ENCODE results near the gene SSTR3. TPM values are rescaled to one million over a fixed set of nuclear protein-coding genes. Genes with fewer than 3 reads are reported as not detected.
"Not testable (repeated sequence)": the region's sequence is repeated elsewhere in the genome, so short reads cannot be mapped to it uniquely, and the experiment has no call there.

The SSTR3 gene
- 1 to 10 TPM in 1 of 3 donors, under 1 TPM in 2; 0.79 to 1.2 (median 0.83) TPM for polyA plus RNA-seq (ENCODE audit: insufficient read length in 3 of 3)

DNA sequence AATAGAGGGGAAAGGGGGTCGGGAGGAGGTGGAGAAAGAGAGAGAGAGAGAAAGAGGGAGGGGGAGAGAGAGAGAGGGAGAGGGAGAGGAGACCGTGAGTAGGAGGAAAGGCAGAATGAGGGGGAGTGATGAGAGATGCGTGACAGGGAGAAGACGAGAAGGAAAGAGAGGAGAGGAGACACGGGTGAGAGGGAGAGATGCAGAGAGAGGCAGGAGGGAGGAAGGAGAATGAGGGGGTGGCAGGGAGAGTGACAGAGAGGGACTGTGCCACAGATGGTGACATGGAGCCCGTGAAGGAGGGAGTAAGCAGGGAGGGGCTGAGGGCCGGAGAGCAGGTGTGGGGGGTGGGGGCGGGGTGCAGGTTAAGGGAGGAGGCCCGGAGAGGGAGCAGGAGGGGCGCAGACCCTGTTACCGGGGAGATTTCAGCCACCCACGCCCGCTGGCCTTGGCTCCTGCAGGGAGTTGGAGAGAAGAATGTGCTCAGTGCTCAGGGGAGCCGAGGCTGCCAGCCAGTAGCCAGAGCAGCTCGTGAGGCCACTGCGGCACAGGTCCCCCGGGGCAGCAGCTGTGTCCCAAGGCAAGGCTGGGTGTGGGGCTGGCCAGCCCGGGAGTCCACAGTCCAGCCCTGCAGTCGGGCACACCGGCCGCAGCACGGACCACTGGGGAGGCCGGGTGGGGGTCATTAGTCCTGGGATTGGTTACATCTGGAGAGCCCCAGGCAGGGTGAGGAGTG lies at the start of gene SSTR3:
Gene SSTR3, minus strand, starts transcription at position 304 of the 733 bp plus-strand sequence. CDS start 4,674 bp downstream, outside the sequence.
- DNase-seq (ENCODE audit: low read depth in 3 of 3, low spot score in 2 of 3) = no peak

GRCh38 chr22:37260901-37261336 lies 48.6 kb upstream of the SSTR3 start:
- peak in 2 of 3 donors; percentile 41 for DNase-seq (ENCODE audit: low read depth in 3 of 3, low spot score in 2 of 3)

DNA sequence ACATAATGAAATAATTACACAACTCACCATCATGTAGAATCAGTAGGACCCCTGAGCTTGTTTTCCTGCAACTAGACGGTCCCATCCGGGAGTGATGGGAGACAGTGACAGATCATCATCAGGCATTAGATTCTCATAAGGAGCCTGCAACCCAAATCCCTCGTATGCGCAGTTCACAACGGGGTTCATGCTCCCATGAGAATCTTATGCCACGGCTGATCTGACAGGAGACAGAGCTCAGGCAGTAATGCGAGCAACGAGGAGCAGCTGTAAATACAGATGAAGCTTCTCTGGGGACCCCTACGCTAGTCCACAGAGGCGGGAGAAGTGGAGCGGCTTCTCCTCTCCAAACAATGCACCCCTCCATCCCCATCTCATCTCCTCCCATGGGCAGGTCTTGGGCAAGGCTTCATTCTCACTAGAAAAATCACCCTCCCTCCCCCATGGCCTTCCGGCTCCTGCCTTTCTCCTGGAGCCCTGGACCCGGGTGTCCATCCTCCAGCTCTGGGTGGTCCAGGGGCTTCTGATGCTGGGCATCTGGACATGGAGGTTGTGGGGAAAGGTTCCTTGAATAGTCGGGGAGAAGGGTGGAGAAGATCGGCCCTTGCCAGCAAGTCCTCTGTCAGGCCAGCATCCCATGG lies 48.0 kb upstream of the SSTR3 start:
- no peak for DNase-seq (ENCODE audit: low read depth in 3 of 3, low spot score in 2 of 3)

DNA sequence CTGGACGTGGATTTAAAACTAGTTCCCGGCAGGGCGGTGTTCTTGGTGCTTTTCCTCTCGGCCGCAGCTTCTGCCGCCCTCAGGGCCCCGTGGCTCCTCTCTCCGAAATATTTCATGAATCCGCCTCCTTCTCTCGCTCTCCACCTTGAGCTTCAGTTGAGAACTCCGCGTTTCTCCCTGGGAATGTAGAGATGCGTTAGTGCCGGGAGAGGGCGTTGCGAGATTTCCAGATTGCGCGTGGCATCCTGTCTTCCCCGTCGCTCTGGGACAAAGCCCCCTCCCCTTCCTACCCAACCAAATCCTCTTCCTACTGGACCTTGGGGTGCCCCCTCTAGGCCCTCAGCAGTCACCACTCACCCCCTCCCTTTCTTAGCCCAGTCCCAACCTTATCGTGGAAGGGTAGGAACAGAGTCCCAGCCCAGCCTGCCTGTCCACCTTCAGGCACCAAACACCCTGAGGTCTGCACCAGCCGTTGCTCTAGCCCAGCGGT lies 47.3 kb upstream of the SSTR3 start:
- DNase-seq (ENCODE audit: low read depth in 3 of 3, low spot score in 2 of 3) = no peak

DNA sequence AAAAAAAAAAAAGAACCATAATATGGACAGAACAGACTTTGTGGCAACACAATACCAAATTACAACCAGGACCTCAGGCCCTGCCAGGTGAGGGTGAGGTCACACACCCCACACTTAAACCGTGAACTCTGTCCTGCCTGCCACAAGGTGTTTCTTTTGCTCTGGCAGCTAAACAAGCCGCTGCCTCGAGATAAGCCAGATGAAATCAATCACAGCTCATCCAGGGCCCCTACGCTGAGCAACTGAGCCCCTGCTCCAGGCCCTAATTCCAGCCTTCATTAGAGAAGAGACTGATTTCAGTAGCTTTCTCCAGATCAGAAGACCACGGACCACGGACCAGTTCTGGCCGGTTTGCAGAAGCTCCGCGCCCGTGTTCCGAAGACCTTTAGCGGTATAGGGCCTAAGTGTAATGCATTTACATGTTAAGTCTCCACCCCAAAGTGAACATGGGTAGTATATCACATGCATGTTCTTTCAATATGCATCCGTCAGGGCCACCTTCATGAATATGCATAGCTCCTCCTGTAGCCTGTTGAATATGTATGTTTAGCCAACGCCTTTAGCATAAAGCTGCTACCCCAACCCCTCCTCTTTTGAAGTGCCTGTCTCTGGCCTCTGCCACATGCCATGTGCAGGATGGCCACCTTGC lies 46.6 kb upstream of the SSTR3 start:
- no peak for DNase-seq (ENCODE audit: low read depth in 3 of 3, low spot score in 2 of 3)

- no peak for DNase-seq (ENCODE audit: low read depth in 3 of 3, low spot score in 2 of 3)
Observed at GRCh38 chr22:37258005-37258752, 45.9 kb upstream of the SSTR3 start.

- DNase-seq (ENCODE audit: low read depth in 3 of 3, low spot score in 2 of 3) = no peak
Observed at GRCh38 chr22:37256075-37256726, 43.9 kb upstream of the SSTR3 start.

DNA sequence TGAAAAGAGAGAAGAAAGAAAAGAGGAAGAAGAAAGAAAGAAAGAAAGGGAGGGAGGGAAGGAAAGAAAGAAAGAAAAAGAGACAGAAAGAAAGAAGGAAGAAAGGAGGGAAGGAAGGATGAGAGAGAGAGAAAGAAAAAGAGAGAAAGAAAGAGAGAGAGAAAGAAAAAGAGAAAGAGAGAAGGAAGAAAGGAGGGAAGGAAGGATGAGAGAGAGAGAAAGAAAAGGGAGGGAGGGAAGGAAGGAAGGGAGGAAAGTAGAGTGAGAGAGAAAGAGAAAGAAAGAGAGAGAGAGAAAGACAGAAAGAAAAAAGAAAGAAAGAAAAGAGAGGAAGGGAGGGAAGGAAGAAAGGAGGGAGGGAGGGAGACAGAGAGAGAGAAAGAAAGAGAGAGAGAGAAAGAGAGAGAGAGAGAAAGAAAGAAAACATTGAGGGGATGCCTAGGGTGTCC lies 43.3 kb upstream of the SSTR3 start:
- DNase-seq (ENCODE audit: low read depth in 3 of 3, low spot score in 2 of 3) = no peak

DNA sequence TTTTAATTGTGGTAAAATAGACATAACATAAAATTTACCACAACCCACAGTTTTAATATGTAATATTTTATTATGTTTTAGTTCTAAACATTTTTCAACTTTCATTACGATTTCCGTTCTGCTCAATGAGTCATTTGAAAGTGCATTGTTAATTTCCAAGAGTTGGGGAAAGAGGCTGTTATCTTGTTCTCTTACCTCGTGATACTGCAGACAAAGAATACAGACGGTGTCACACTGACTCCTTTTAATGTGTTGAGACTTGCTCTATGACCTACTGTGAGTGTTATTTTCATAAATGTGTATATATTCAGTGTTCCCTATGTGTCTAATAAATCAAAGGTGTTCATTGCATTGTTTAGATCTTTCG lies 42.6 kb upstream of the SSTR3 start:
- DNase-seq (ENCODE audit: low read depth in 3 of 3, low spot score in 2 of 3) = no peak

DNA sequence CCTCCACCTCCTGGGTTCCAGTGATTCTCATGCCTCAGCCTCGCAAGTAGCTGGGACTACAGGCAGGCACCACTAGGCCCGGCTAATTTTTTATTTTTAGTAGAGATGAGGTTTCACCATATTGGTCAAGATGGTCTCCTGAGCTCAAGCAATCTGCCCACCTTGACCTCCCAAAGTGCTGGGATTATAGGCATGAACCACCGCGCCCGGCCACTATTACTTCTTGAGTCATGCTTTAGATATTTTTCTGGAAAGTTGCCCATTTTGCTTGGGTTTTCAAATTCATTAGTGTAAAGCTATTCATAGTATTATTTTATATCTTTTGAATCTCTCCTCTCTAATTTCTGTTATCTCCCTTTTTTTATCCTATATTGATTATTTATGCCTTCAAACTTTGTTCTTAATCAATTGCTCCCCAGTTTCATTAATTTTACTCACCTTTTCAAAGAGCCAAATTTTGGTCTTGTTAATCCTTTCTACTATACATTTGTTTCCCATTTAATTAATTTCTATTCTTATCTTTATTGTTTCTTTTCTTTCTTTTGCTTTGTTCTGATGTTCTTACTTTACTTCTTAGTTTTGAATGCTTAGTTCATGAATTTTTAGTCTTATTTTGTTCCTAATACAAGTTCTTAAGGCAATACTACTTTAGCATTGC lies 42.1 kb upstream of the SSTR3 start:
- DNase-seq (ENCODE audit: low read depth in 3 of 3, low spot score in 2 of 3) = no peak

- no peak for DNase-seq (ENCODE audit: low read depth in 3 of 3, low spot score in 2 of 3)
Observed at GRCh38 chr22:37253126-37253660, 40.9 kb upstream of the SSTR3 start.

DNA sequence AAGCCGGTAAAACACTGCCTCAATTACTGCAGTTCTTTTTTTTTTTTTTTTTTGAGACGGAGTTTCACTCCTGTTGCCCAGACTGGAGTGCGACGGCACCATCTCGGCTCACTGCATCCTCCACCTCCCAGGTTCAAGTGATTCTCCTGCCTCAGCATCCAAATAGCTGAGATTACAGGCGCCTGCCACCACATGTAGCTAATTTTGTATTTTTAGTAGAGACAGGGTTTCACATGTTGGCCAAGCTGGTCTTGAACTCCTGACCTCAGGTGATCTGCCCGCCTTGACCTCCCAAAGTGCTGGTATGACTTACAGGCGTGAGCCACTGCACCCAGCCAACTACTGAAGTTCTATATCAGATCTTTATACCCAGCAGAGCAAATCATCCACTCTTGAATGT lies 39.6 kb upstream of the SSTR3 start:
- DNase-seq (ENCODE audit: low read depth in 3 of 3, low spot score in 2 of 3) = not testable (repeated sequence)

- no peak for DNase-seq (ENCODE audit: low read depth in 3 of 3, low spot score in 2 of 3)
Observed at GRCh38 chr22:37249986-37250385, 37.7 kb upstream of the SSTR3 start.

GRCh38 chr22:37248251-37248650 lies 36.0 kb upstream of the SSTR3 start:
- no peak for DNase-seq (ENCODE audit: low read depth in 3 of 3, low spot score in 2 of 3)

- DNase-seq (ENCODE audit: low read depth in 3 of 3, low spot score in 2 of 3) = no peak
Observed at GRCh38 chr22:37245740-37246139, 33.5 kb upstream of the SSTR3 start.

- DNase-seq (ENCODE audit: low read depth in 3 of 3, low spot score in 2 of 3) = no peak
Observed at GRCh38 chr22:37244922-37245722, 32.8 kb upstream of the SSTR3 start.

- no peak for DNase-seq (ENCODE audit: low read depth in 3 of 3, low spot score in 2 of 3)
Observed at GRCh38 chr22:37244114-37244921, 32.0 kb upstream of the SSTR3 start, which contains the start of gene RAC2. Gene RAC2 (minus strand): TSS chr22:37244269. CDS start chr22:37244148, 121 bp downstream.

All from right renal cortex interstitium (tissue), 3 donors.